SHP77 treated with DMSO at 0.1 percent for 48 hours (cell line): ENCODE measurements around the gene ARFRP1.
"Not testable (repeated sequence)": the region's sequence is repeated elsewhere in the genome, so short reads cannot be mapped to it uniquely, and the experiment has no call there.

Experiments used
- DNase-seq: peaks from one replicate; lab custom pipeline; 2025; lab: John Stamatoyannopoulos, UW

Gene ARFRP1

DNA sequence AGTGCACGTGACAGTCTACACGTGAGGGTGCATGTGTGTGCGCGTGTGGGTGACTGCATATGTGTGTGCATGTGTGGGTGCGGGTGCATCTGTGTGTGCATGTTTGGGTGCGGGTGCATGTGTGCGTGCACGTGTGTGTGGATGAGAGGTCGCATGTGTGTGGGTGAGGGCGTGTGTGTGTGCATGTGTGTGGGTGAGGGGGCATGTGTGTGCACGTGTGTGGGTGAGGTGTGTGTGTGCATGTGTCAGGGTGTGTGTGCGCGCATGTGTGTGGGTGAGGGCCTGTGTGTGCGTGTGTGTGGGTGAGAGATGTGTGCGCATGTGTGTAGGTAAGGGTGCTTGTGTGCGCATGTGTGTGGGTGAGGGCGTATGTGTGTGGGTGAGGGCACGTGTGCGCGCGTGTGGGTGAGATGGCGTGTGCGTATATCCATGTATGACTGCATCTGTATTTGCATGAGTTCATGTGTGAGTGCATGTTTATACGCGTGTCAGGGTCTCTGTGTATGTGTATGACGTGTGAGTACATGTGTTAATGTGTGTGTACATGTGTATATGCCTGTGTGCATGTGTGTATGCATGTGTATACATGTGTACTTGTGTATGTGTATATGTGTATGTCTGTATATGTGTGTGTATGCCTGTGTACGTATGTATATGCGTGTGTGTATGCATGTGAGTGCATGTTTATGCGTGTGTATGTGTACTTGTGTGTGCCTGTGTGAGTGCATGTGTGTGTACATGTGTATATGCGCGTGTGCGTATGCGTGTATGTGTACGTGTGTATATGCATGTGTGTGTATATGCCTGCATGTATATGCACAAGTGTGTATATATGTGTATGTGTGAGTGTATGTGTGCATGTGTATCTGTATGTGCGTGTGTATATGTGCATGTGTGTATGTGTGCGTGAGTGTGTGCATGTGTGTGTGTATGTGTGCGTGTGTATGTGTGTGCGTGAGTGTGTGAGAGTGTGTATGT, 24.6 kb upstream of the ARFRP1 start:
- no peak for DNase-seq

DNA sequence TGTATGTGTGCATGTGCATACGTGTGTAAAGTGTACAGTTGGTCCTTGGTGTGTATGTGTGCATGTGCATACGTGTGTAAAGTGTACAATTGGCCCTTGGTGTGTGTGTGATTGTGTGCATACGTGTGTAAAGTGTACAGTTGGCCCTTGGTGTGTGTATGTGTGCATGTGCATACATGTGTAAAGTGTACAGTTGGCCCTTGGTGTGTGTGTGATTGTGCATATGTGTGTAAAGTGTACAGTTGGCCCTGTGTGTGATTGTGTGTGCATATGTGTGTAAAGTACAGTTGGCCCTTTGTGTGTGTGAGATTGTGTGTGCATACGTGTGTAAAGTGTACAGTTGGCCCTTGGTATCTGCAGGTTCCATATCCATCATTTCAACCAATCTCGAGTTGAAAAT, 23.6 kb upstream of the ARFRP1 start:
- DNase-seq: no peak

- DNase-seq: not testable (repeated sequence)
Observed at GRCh38 chr20:63730189-63730733, 22.5 kb upstream of the ARFRP1 start.

GRCh38 chr20:63722967-63723622, 15.3 kb upstream of the ARFRP1 start:
- DNase-seq: not testable (repeated sequence)

GRCh38 chr20:63718996-63719395, 11.2 kb upstream of the ARFRP1 start:
- no peak for DNase-seq

GRCh38 chr20:63714858-63715257, 7.1 kb upstream of the ARFRP1 start:
- no peak for DNase-seq

GRCh38 chr20:63712191-63712590, 4.4 kb upstream of the ARFRP1 start:
- DNase-seq: no peak

GRCh38 chr20:63711085-63711645, 3.4 kb upstream of the ARFRP1 start:
- no peak for DNase-seq

DNA sequence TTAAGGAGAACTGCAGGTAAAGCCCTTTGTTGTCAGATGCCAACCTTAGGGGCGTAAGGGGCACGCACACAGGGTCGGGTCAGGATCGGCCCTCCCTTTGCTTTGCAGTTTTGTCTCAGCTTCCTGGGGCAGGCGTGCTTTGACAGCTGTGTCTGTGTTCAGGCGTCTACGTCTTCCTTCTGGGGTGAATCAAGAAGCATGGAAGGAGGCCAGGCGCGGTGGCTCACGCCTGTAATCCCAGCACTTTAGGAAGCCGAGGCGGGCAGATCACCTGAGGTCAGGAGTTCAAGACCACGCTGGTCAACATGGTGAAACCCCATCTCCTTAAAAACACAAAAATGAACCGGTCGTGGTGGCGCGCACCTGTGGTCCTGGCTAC, 1.4 kb upstream of the ARFRP1 start:
- no peak for DNase-seq

GRCh38 chr20:63708301-63709148, 749 bp upstream of the ARFRP1 start:
- no peak for DNase-seq

DNA sequence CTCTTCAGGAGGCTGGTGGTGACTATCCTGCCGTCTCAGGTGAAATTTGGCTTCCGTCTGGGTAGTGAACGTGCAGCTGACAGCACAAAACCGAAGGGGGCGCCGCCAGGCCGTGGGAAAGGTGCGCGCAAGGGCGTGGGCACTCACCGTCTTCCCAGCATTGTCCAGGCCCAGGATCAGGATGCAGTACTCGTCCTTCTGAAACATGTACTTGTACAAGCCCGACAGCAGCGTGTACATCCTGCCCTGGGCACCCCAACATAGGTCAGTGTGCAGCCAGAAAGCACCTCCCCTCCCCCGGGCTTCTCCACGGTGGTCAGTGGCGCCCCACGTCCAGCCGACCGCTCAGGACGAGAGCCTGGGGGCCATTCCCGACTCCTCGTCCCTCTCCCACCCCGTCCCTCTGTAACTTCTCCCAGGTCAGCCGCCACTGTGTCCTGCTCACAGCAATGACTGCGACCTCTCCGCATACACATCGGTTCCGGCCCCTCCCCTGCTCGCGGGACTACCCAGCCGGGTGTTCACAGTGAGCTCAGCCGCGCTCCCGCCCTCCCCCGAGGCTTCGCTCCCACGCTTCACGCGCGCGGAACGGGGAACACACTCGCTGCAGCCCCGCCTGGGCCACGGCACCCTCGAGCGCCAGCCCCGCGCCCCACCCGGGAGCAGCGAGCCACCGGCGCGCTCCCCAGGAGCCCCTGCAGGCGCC, 771 bp downstream of the ARFRP1 start:
- no peak for DNase-seq

- no peak for DNase-seq
Observed at GRCh38 chr20:63706027-63706695, 1.6 kb downstream of the ARFRP1 start.

DNA sequence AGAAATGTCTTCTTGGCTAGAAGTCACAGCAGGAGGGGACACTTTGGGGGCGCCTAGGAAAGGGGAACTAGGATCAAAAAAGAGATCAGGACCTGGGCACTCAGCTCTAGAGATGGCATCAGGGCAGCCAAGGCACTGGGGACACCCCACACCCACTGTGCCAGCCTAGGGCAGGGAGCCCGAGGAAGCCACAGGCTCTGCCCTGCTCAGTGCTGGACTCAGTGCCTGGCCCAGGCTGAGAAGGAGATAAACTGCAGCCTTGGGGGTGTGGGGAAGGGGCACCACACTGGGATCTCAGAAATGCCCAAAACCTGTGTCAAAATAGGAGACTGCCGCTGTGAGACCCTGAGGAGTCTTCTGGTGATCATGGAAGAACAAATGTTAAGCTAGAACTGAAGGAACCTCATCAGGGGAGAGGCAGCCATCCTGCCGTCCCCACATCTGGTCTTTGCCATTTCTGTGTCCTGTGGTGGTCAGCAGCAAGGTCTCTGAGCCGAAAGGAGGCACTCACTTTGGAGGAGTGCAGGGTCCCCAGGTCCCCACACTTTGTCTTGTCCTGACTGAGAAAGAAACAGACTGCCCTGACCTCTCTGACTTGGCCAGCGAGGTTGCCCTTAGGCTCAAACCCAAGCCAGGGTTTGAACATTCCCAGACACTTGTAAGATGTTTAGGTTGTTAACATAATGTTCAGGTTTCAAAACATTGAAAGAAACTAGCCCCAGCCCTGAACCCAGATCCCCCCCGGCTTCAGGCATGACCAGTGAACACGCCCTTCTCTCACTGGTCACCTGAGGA, 2.3 kb downstream of the ARFRP1 start:
- no peak for DNase-seq

DNA sequence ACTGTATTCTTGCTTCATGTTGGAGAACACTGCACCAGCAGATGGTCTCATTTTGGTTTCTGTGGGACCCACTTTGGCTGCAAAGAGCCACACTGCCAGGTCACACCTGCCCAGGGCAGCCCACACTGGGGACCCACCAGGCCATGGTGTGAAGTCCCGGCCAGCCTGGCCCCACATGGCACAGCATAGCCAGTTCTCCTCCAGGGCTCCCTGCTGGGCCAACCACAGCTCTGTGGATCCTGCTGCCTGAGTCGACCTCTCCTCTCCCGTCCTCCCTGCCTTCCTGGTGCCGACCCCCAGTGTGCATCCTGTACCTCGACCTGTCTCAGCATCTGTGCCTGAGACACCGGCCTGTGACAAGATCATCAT, 3.0 kb downstream of the ARFRP1 start:
- DNase-seq: no peak

DNA sequence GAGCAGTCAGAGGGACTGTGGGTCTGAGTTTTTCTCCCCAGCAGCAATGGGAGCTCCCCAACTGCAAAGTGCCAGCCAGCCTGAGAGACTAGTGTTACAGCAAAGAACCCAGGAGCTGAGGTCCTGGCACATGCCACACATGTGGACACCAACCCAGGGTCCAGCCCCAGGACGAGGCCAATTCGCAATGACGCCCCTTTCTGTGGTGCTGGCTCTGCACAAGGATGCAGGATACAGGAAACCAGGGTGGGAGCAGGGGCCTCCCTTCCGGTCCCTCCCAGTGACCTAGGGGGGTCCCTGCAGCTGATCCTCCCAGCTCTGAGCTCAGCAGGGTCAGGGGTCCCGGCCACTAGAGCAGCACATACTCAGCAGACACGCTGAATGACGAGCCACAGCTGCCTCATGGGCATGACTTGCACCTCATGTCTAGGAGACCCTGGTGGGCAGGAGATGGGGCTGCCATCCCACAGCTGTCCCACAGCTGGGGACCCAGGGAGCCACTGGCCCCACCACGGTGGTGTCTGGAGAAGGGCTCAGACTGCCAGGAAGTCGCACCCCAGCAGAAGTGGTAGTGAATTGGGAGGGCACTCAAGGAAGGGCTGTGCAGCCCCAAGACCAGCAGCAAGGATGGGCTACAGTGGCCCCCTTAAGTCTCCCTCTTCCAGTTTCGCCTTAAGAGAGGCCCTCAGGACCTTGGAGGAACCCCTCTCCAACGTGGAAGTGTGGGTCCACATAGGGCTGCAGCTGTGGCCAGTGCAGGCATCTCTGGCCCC, 3.6 kb downstream of the ARFRP1 start:
- no peak for DNase-seq

DNA sequence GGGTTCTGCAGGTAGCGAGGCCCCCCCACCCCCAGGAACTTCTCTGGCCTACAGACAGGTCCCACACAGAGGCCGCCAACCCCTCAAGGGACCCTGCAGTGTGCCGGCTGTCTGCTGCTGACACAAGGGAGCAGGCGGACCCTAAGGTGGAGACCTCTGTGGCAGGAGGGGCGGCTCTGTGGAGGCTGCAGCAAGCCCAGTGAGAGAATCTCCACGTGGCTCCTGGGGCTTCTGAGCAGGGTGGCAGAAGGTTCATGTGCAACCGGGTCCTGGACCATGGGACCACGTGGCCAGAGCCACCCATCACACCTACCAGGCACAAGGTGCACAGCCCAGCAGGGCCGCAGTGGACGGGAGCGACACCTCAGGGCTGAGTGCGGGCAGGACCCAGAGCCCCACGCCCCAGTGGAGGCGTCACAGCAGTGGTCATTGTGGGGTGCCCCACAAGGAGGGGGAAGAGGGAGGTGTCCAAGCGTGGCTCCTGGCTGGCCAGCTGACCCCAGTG, 4.3 kb downstream of the ARFRP1 start:
- DNase-seq: no peak

GRCh38 chr20:63702751-63703470, 4.9 kb downstream of the ARFRP1 start:
- no peak for DNase-seq

GRCh38 chr20:63702036-63702665, 5.6 kb downstream of the ARFRP1 start:
- DNase-seq: no peak
